ENCODE results near the gene PRDX3.

PRDX3 gene

DNA sequence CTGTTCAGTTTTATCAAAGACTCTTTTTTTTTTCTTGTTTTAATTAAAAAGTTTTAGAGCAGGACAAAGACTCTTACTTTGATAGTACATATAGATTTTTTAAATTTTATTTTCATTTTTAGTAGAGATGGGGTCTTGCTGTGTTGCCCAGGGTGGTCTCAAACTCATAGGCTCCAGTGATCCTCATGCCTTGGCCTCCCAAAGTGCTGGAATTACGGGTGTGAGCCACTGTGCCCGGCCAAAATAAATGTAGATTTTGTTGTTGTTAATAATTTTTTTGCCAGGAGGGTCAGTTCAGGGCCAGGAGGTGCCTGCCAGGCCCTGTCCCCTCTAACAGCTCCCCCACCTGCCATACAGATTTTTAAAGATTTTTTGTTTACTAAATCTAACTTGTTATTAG, 57.7 kb downstream of the PRDX3 start:
- Histone ChIP-seq H3K4ac (ENCODE audit: low read length) (no peak overlapping the region), H4K8ac (ENCODE audit: low read depth, low read length) (no peak overlapping the region), H2BK120ac (ENCODE audit: low read depth, low read length) (no peak overlapping the region), H4K91ac (ENCODE audit: low read depth, low read length, poor library complexity) (no peak overlapping the region), H3K27me3 (ENCODE audit: control insufficient read depth in 3 of 3, insufficient read depth in 3 of 3, low read depth in 1 of 3, low read length in 3 of 3) (no peaks in the 10 kb centered on the region), H3K4me1 (ENCODE audit: control insufficient read depth in 2 of 2, insufficient read depth in 1 of 2, low read depth in 1 of 2, low read length in 2 of 2) (no peaks in the 10 kb centered on the region), H3K27ac (replicated peaks; ENCODE audit: low read length) (no peak overlapping the region), H3K4me3 (ENCODE audit: low read length in 2 of 2) (no peak overlapping the region), H3K14ac (ENCODE audit: low read length) (no peak overlapping the region), H2AFZ (ENCODE audit: low read length) (no peak overlapping the region), H3K18ac (ENCODE audit: low read length) (no peak overlapping the region), H3K9me3 (replicated peaks in 1 of 2; ENCODE audit: control insufficient read depth in 2 of 2, insufficient read depth in 1 of 2, low read depth in 1 of 2, low read length in 2 of 2) (no peaks in the 10 kb centered on the region), H3K4me2 (ENCODE audit: insufficient read depth, low read length, poor library complexity, severe bottlenecking) (no peak overlapping the region), H2BK15ac (ENCODE audit: low read length) (no peak overlapping the region), H3K36me3 (replicated peaks in 1 of 2; ENCODE audit: control insufficient read depth in 2 of 2, insufficient read depth in 2 of 2, low read length in 2 of 2) (peaks cover 29 to 93% of the 10 kb centered on the region in 2 donors), H2BK12ac (ENCODE audit: low read length) (no peak overlapping the region), H3K79me1 (ENCODE audit: low read depth, low read length) (no peaks in the 10 kb centered on the region), H3K9ac (ENCODE audit: low read depth, low read length, poor library complexity) (no peak overlapping the region), H2AK5ac (ENCODE audit: low read depth, low read length) (no peak overlapping the region), H2BK5ac (ENCODE audit: low read length) (no peak overlapping the region), H3K23ac (ENCODE audit: low read depth, low read length, poor library complexity) (no peak overlapping the region)
- no peak for DNase-seq (ENCODE audit: low spot score)
- WGBS, 2 donors (ENCODE audit: extremely low coverage in 2 of 2, insufficient read length in 2 of 2, insufficient replicate concordance in 1 of 2) = no CpG with 5 or more reads among the region's 2 CpGs

DNA sequence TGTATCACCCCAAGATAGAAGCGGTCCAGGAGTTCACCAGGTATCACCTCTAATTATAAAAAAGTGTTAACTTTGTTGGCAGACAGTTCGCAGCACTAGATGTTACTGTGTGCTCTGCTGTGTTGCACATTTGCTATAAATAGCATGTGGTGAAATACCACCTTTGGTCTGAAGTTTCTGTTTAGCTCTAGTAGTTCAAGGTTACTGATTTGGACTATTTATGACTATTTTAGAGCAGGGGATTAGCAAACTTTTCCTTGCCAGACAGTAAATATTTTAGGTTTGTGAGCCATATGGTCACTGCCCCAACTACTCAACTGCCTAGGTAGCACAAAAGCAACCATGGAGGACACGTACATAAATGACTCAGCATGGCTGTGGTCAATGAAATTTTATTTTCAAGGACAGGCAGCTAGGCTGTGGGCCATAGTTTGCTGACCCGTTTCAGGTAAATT, 58.2 kb downstream of the PRDX3 start:
- Histone ChIP-seq H3K27me3 (ENCODE audit: control insufficient read depth in 3 of 3, insufficient read depth in 3 of 3, low read depth in 1 of 3, low read length in 3 of 3) (no peaks in the 10 kb centered on the region), H4K8ac (ENCODE audit: low read depth, low read length) (no peak overlapping the region), H3K4me3 (ENCODE audit: low read length in 2 of 2) (no peak overlapping the region), H2BK12ac (ENCODE audit: low read length) (no peak overlapping the region), H3K14ac (ENCODE audit: low read length) (no peak overlapping the region), H3K18ac (ENCODE audit: low read length) (no peak overlapping the region), H3K36me3 (replicated peaks in 1 of 2; ENCODE audit: control insufficient read depth in 2 of 2, insufficient read depth in 2 of 2, low read length in 2 of 2) (peaks cover 28 to 91% of the 10 kb centered on the region in 2 donors), H4K91ac (ENCODE audit: low read depth, low read length, poor library complexity) (no peak overlapping the region), H2AFZ (ENCODE audit: low read length) (no peak overlapping the region), H3K23ac (ENCODE audit: low read depth, low read length, poor library complexity) (no peak overlapping the region), H2BK15ac (ENCODE audit: low read length) (no peak overlapping the region), H3K9ac (ENCODE audit: low read depth, low read length, poor library complexity) (no peak overlapping the region), H3K27ac (replicated peaks; ENCODE audit: low read length) (no peak overlapping the region), H3K79me1 (ENCODE audit: low read depth, low read length) (no peaks in the 10 kb centered on the region), H3K9me3 (replicated peaks in 1 of 2; ENCODE audit: control insufficient read depth in 2 of 2, insufficient read depth in 1 of 2, low read depth in 1 of 2, low read length in 2 of 2) (no peaks in the 10 kb centered on the region), H3K4me1 (ENCODE audit: control insufficient read depth in 2 of 2, insufficient read depth in 1 of 2, low read depth in 1 of 2, low read length in 2 of 2) (no peaks in the 10 kb centered on the region), H2BK120ac (ENCODE audit: low read depth, low read length) (no peak overlapping the region), H3K4ac (ENCODE audit: low read length) (no peak overlapping the region), H3K4me2 (ENCODE audit: insufficient read depth, low read length, poor library complexity, severe bottlenecking) (no peak overlapping the region), H2BK5ac (ENCODE audit: low read length) (no peak overlapping the region), H2AK5ac (ENCODE audit: low read depth, low read length) (no peak overlapping the region)
- WGBS, 2 donors (ENCODE audit: extremely low coverage in 2 of 2, insufficient read length in 2 of 2, insufficient replicate concordance in 1 of 2) = no CpG with 5 or more reads among the region's 4 CpGs
- DNase-seq (ENCODE audit: low spot score) = no peak

DNA sequence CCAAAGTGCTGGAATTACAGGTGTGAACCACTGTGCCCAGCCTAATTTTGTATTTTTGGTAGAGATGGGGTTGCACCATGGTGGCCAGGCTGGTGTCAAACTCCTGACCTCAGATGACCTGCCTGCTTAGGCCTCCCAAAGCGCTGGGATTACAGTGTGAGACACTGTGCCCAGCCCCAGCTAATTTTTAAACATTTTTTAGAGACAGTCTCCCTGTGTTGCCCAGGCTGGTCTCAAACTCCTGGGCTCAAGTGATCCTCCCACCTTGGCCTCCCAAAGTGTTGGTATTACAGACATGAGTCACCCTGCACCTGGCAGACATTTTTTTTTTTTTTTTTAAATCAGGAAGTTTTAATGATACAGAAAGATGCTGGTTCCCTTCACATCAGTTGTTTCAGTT, 59.2 kb downstream of the PRDX3 start:
- no peak overlapping the region for H2BK5ac ChIP-seq (ENCODE audit: low read length)
- no peak for DNase-seq (ENCODE audit: low spot score)
- no peak overlapping the region for H3K18ac ChIP-seq (ENCODE audit: low read length)
- no peak overlapping the region for H2AK5ac ChIP-seq (ENCODE audit: low read depth, low read length)
- H2BK15ac ChIP-seq (ENCODE audit: low read length) = no peak overlapping the region
- no peaks in the 10 kb centered on the region for H3K4me1 ChIP-seq (ENCODE audit: control insufficient read depth in 2 of 2, insufficient read depth in 1 of 2, low read depth in 1 of 2, low read length in 2 of 2)
- no peaks in the 10 kb centered on the region for H3K27me3 ChIP-seq (ENCODE audit: control insufficient read depth in 3 of 3, insufficient read depth in 3 of 3, low read depth in 1 of 3, low read length in 3 of 3)
- H3K36me3 ChIP-seq (replicated peaks in 1 of 2; ENCODE audit: control insufficient read depth in 2 of 2, insufficient read depth in 2 of 2, low read length in 2 of 2) = peaks cover 27 to 88% of the 10 kb centered on the region in 2 donors
- no peak overlapping the region for H3K4ac ChIP-seq (ENCODE audit: low read length)
- no peak overlapping the region for H3K4me2 ChIP-seq (ENCODE audit: insufficient read depth, low read length, poor library complexity, severe bottlenecking)
- no peak overlapping the region for H4K91ac ChIP-seq (ENCODE audit: low read depth, low read length, poor library complexity)
- H3K9ac ChIP-seq (ENCODE audit: low read depth, low read length, poor library complexity) = no peak overlapping the region
- no peak overlapping the region for H3K27ac ChIP-seq (replicated peaks; ENCODE audit: low read length)
- no peak overlapping the region for H2BK12ac ChIP-seq (ENCODE audit: low read length)
- no peak overlapping the region for H3K23ac ChIP-seq (ENCODE audit: low read depth, low read length, poor library complexity)
- H3K14ac ChIP-seq (ENCODE audit: low read length) = no peak overlapping the region
- no peaks in the 10 kb centered on the region for H3K79me1 ChIP-seq (ENCODE audit: low read depth, low read length)
- no CpG with 5 or more reads among the region's 1 CpG for WGBS, 2 donors (ENCODE audit: extremely low coverage in 2 of 2, insufficient read length in 2 of 2, insufficient replicate concordance in 1 of 2)
- H2AFZ ChIP-seq (ENCODE audit: low read length) = no peak overlapping the region
- no peaks in the 10 kb centered on the region for H3K9me3 ChIP-seq (replicated peaks in 1 of 2; ENCODE audit: control insufficient read depth in 2 of 2, insufficient read depth in 1 of 2, low read depth in 1 of 2, low read length in 2 of 2)
- no peak overlapping the region for H2BK120ac ChIP-seq (ENCODE audit: low read depth, low read length)
- H4K8ac ChIP-seq (ENCODE audit: low read depth, low read length) = no peak overlapping the region
- no peak overlapping the region for H3K4me3 ChIP-seq (ENCODE audit: low read length in 2 of 2)

DNA sequence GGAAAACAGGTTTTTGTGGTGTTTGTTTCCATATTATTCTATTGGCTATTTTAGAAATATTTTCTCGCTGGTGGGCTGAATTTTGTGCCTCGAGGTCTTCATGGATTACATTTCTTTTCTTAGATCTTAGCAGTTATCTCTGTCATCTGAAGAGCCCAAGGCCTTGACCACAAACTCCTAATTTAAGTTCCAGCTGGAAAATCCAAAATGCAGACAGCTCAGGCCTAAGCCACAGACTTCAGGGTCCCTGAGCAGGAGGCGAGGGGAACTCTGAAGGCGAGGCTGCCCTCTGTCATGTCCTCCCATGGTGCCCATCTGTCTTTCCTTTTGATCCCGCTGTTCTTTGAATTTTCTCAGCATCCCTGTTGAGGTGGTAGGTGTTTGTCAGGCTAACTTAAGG, 60.4 kb downstream of the PRDX3 start:
- Histone ChIP-seq H3K18ac (ENCODE audit: low read length) (no peak overlapping the region), H2AFZ (ENCODE audit: low read length) (no peak overlapping the region), H2BK5ac (ENCODE audit: low read length) (no peak overlapping the region), H2BK12ac (ENCODE audit: low read length) (no peak overlapping the region), H2AK5ac (ENCODE audit: low read depth, low read length) (no peak overlapping the region), H3K4ac (ENCODE audit: low read length) (no peak overlapping the region), H3K9me3 (replicated peaks in 1 of 2; ENCODE audit: control insufficient read depth in 2 of 2, insufficient read depth in 1 of 2, low read depth in 1 of 2, low read length in 2 of 2) (peaks cover 0 to 5% of the 10 kb centered on the region in 2 donors), H3K23ac (ENCODE audit: low read depth, low read length, poor library complexity) (no peak overlapping the region), H3K4me2 (ENCODE audit: insufficient read depth, low read length, poor library complexity, severe bottlenecking) (no peak overlapping the region), H3K4me1 (ENCODE audit: control insufficient read depth in 2 of 2, insufficient read depth in 1 of 2, low read depth in 1 of 2, low read length in 2 of 2) (no peaks in the 10 kb centered on the region), H3K14ac (ENCODE audit: low read length) (no peak overlapping the region), H4K91ac (ENCODE audit: low read depth, low read length, poor library complexity) (no peak overlapping the region), H2BK15ac (ENCODE audit: low read length) (no peak overlapping the region), H3K36me3 (replicated peaks in 1 of 2; ENCODE audit: control insufficient read depth in 2 of 2, insufficient read depth in 2 of 2, low read length in 2 of 2) (peaks cover 32 to 90% of the 10 kb centered on the region in 2 donors), H3K4me3 (ENCODE audit: low read length in 2 of 2) (no peak overlapping the region), H4K8ac (ENCODE audit: low read depth, low read length) (no peak overlapping the region), H3K27ac (replicated peaks; ENCODE audit: low read length) (no peak overlapping the region), H3K9ac (ENCODE audit: low read depth, low read length, poor library complexity) (no peak overlapping the region), H3K79me1 (ENCODE audit: low read depth, low read length) (no peaks in the 10 kb centered on the region), H3K27me3 (ENCODE audit: control insufficient read depth in 3 of 3, insufficient read depth in 3 of 3, low read depth in 1 of 3, low read length in 3 of 3) (no peaks in the 10 kb centered on the region), H2BK120ac (ENCODE audit: low read depth, low read length) (no peak overlapping the region)
- no CpG with 5 or more reads among the region's 5 CpGs for WGBS, 2 donors (ENCODE audit: extremely low coverage in 2 of 2, insufficient read length in 2 of 2, insufficient replicate concordance in 1 of 2)
- no peak for DNase-seq (ENCODE audit: low spot score)

Measured in neuronal stem cell (in vitro differentiated cells).